ENCODE measurements around the gene CDH13.

GRCh38 chr16:83738923-83739503, 1112.2 kb downstream of the CDH13 start:
- TF ChIP-seq, protein P1, sequence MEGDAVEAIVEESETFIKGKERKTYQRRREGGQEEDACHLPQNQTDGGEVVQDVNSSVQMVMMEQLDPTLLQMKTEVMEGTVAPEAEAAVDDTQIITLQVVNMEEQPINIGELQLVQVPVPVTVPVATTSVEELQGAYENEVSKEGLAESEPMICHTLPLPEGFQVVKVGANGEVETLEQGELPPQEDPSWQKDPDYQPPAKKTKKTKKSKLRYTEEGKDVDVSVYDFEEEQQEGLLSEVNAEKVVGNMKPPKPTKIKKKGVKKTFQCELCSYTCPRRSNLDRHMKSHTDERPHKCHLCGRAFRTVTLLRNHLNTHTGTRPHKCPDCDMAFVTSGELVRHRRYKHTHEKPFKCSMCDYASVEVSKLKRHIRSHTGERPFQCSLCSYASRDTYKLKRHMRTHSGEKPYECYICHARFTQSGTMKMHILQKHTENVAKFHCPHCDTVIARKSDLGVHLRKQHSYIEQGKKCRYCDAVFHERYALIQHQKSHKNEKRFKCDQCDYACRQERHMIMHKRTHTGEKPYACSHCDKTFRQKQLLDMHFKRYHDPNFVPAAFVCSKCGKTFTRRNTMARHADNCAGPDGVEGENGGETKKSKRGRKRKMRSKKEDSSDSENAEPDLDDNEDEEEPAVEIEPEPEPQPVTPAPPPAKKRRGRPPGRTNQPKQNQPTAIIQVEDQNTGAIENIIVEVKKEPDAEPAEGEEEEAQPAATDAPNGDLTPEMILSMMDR (IDR thresholded peaks at IDR 0.05 in 4 of 5, conservative IDR thresholded peaks at IDR 0.05 in 1 of 5), result no peak
- no peak for TF ChIP-seq POLR2A (IDR thresholded peaks at IDR 0.05)
